CD14-positive monocyte (primary cell): ENCODE data around the gene MALAT1. TPM values are rescaled to one million over a fixed set of nuclear protein-coding genes. Genes with fewer than 3 reads are reported as not detected.

Experiments used
- DNase-seq, 3 donors: peaks; one replicate each; pipeline ENCODE4 v3.0.0-alpha.2; 2011 to 2022
- H2AFZ ChIP-seq: 2 replicates; pipeline ENCODE4 v1.6.0; 2012; ENCODE audit warnings: mild to moderate bottlenecking, low read depth, low read length, inconsistent platforms; ENCODE audit not compliant: insufficient read depth, poor library complexity, severe bottlenecking
- H3K27ac ChIP-seq, 2 donors: 1 replicate in 1 of 2; 2 replicates in 1 of 2; pipeline ENCODE4 v1.5.1; 2012 to 2013; ENCODE audit warnings: low read length in 2 of 2, control low read depth in 1 of 2, inconsistent platforms in 1 of 2, low read depth in 1 of 2, mild to moderate bottlenecking in 1 of 2
- H3K27me3 ChIP-seq, 2 donors: one replicate each; pipeline versions ENCODE4 v1.6.0 to v1.6.1; 2011 to 2013; ENCODE audit warnings: low read length in 2 of 2; ENCODE audit not compliant: control insufficient read depth in 2 of 2, insufficient read depth in 2 of 2
- H3K36me3 ChIP-seq, 2 donors: replicated peaks in 1 of 2; 1 replicate in 1 of 2; 2 replicates in 1 of 2; pipeline versions ENCODE4 v1.5.1 to v1.6.1; 2012 to 2013; ENCODE audit warnings: low read length in 2 of 2, control low read depth in 1 of 2, inconsistent platforms in 1 of 2, mild to moderate bottlenecking in 1 of 2; ENCODE audit not compliant: insufficient read depth in 2 of 2, control insufficient read depth in 1 of 2
- H3K4me1 ChIP-seq, 2 donors: 1 replicate in 1 of 2; 2 replicates in 1 of 2; pipeline versions ENCODE4 v1.5.1 to v1.6.1; 2012 to 2013; ENCODE audit warnings: low read length in 2 of 2, control low read depth in 1 of 2, inconsistent platforms in 1 of 2, mild to moderate bottlenecking in 1 of 2, moderate library complexity in 1 of 2; ENCODE audit not compliant: insufficient read depth in 2 of 2, control insufficient read depth in 1 of 2
- H3K4me2 ChIP-seq: replicated peaks from 2 replicates; pipeline ENCODE3; 2012; ENCODE audit warnings: low read length, moderate library complexity, mild to moderate bottlenecking; ENCODE audit not compliant: poor library complexity, severe bottlenecking; ENCODE audit errors: extremely low read depth
- H3K4me3 ChIP-seq, 3 experiments: fragments of 200-600 bp in 1 of 3; sonication (generic) in 1 of 3; replicated peaks in 1 of 3; 1 replicate in 2 of 3; 2 replicates in 1 of 3; pipeline ENCODE4 v1.5.1; 2011 to 2013; ENCODE audit warnings: low read length in 3 of 3, mild to moderate bottlenecking in 3 of 3, control low read depth in 2 of 3, low read depth in 2 of 3, inconsistent platforms in 1 of 3, moderate library complexity in 1 of 3
- H3K79me2 ChIP-seq: 2 replicates; pipeline ENCODE4 v1.6.0; 2012; ENCODE audit warnings: mild to moderate bottlenecking, control low read depth, inconsistent platforms, low read length, moderate library complexity; ENCODE audit not compliant: insufficient read depth
- H3K9ac ChIP-seq: 2 replicates; pipeline ENCODE4 v1.6.0; 2017; ENCODE audit warnings: low read length, mild to moderate bottlenecking; ENCODE audit not compliant: insufficient read depth, poor library complexity, severe bottlenecking
- H3K9me3 ChIP-seq, 2 donors: replicated peaks in 1 of 2; 1 replicate in 1 of 2; 2 replicates in 1 of 2; pipeline versions ENCODE4 v1.5.1 to v1.6.1; 2012 to 2013; ENCODE audit warnings: low read length in 2 of 2, control low read depth in 1 of 2; ENCODE audit not compliant: control insufficient read depth in 1 of 2, insufficient read depth in 1 of 2
- H4K20me1 ChIP-seq: 2 replicates; pipeline ENCODE4 v1.6.0; 2012; ENCODE audit warnings: mild to moderate bottlenecking, low read length, control low read depth, moderate library complexity; ENCODE audit not compliant: insufficient read depth
- H3K27ac Mint-ChIP-seq, 7 donors: one replicate each; pipeline ENCODE4 v1.8.0; 2020; ENCODE audit warnings: mild to moderate bottlenecking in 7 of 7, mixed read lengths in 7 of 7, moderate library complexity in 6 of 7, inconsistent platforms in 2 of 7
- H3K27me3 Mint-ChIP-seq, 3 donors: one replicate each; pipeline ENCODE4 v1.8.0; 2021 to 2022; ENCODE audit warnings: low read depth in 3 of 3, mild to moderate bottlenecking in 3 of 3, mixed read lengths in 3 of 3, moderate library complexity in 3 of 3, inconsistent platforms in 1 of 3
- H3K36me3 Mint-ChIP-seq, 2 donors: one replicate each; pipeline ENCODE4 v1.8.0; 2020; ENCODE audit warnings: mixed read lengths in 2 of 2, inconsistent platforms in 1 of 2, mild to moderate bottlenecking in 1 of 2
- H3K4me1 Mint-ChIP-seq: one replicate; pipeline ENCODE4 v1.8.0; 2020; ENCODE audit warnings: mild to moderate bottlenecking, mixed read lengths
- H3K4me3 Mint-ChIP-seq, 2 donors: one replicate each; pipeline ENCODE4 v1.8.0; 2020; ENCODE audit warnings: mild to moderate bottlenecking in 2 of 2, mixed read lengths in 2 of 2, moderate library complexity in 1 of 2
- H3K9me3 Mint-ChIP-seq, 7 donors: one replicate each; pipeline ENCODE4 v1.8.0; 2020 to 2022; ENCODE audit warnings: mixed read lengths in 7 of 7, mild to moderate bottlenecking in 6 of 7, moderate library complexity in 6 of 7, inconsistent platforms in 2 of 7
- CTCF ChIP-seq: fragments of 200-600 bp; IDR thresholded peaks from one replicate; pipeline ENCODE4 v1.8.0; 2022; ENCODE audit warnings: antibody characterized with exemption, mild to moderate bottlenecking
- WGBS: methylation state at CpG from one replicate; pipeline ENCODE4 v1.1.5; 2013; ENCODE audit warnings: missing lambda C conversion rate; ENCODE audit not compliant: insufficient coverage; 5-methylcytosine and 5-hydroxymethylcytosine counted together
- intact Hi-C, 2 donors: fragments of 100-400 bp; cut with micrococcal nuclease; formaldehyde crosslinking; loops; one replicate each; pipeline versions ENCODE4 v1.15.0 to v1.15.1; 2023
- polyA plus RNA-seq, 3 donors: library from polyadenylated mRNA; depleted of rRNA in 1 of 3; unstranded in 2 of 3; stranded (reverse) in 1 of 3; fragments of 300-500 nt in 2 of 3; fragments of >200 nt in 1 of 3; fragmentation: Illumina TruSeq in 2 of 3; gene quantifications; 1 replicate in 2 of 3; 2 replicates in 1 of 3; pipeline ENCODE4 v1.2.3, GENCODE V29; 2012 to 2021

The MALAT1 gene
- polyA plus RNA-seq, 3 donors, result 263 to 815 (median 554) TPM

- peak overlapping the region; percentile 92 to 93 for H3K4me3 Mint-ChIP-seq
- H3K9me3 ChIP-seq, result no peaks in the 10 kb centered on the region
- H3K4me3 ChIP-seq, result peak overlapping the region; percentile 37 to 76 (median 48)
- peaks cover 0 to 8% (median 0%) of the 10 kb centered on the region in 7 donors for H3K9me3 Mint-ChIP-seq
- intact Hi-C loops, result loop anchor here in 1 of 2 donors (2.0 kb wide), 1 partner anchor 16 kb away; no protein-coding TSS in a partner anchor
- H3K36me3 Mint-ChIP-seq, result peaks cover 0 to 4% of the 10 kb centered on the region in 2 donors
- TF ChIP-seq CTCF, result no peak
- H3K36me3 ChIP-seq, result no peaks in the 10 kb centered on the region
- H4K20me1 ChIP-seq, result peaks cover 26% of the 10 kb centered on the region
- H3K27me3 ChIP-seq, result no peaks in the 10 kb centered on the region
- H3K4me1 ChIP-seq, result peaks cover 33 to 35% of the 10 kb centered on the region in 2 donors
- no peaks in the 10 kb centered on the region for H3K79me2 ChIP-seq
- peak overlapping the region; percentile 87 for H3K4me2 ChIP-seq
- peak overlapping the region; percentile 54 to 77 for H3K27ac ChIP-seq
- WGBS, result under 1% methylated on average over 45 of the region's 47 CpGs
- peak overlapping the region; percentile 89 to 98 (median 95) for H3K27ac Mint-ChIP-seq
- DNase-seq, result peak; percentile 83 to 86 (median 85)
- H2AFZ ChIP-seq, result peak overlapping the region; percentile 42
- H3K4me1 Mint-ChIP-seq, result peaks cover 47% of the 10 kb centered on the region
- peaks cover 0 to 11% (median 2%) of the 10 kb centered on the region in 3 donors for H3K27me3 Mint-ChIP-seq
- peak overlapping the region; percentile 60 for H3K9ac ChIP-seq
Measured at GRCh38 chr11:65454696-65455456, 44.0 kb upstream of the MALAT1 start.

- Histone ChIP-seq H3K36me3 (no peaks in the 10 kb centered on the region), H3K9me3 (no peaks in the 10 kb centered on the region), H3K4me3 (no peak overlapping the region), H4K20me1 (peaks cover 26% of the 10 kb centered on the region), H3K79me2 (no peaks in the 10 kb centered on the region), H3K4me2 (no peak overlapping the region), H3K9ac (no peak overlapping the region), H3K27me3 (no peaks in the 10 kb centered on the region), H3K27ac (no peak overlapping the region), H2AFZ (no peak overlapping the region), H3K4me1 (peaks cover 33 to 35% of the 10 kb centered on the region in 2 donors)
- no peak overlapping the region for H3K27ac Mint-ChIP-seq
- H3K36me3 Mint-ChIP-seq, result peaks cover 0 to 4% of the 10 kb centered on the region in 2 donors
- no peak overlapping the region for H3K4me3 Mint-ChIP-seq
- peaks cover 50% of the 10 kb centered on the region for H3K4me1 Mint-ChIP-seq
- H3K9me3 Mint-ChIP-seq, result peaks cover 0 to 4% (median 0%) of the 10 kb centered on the region in 7 donors
- peaks cover 0 to 11% (median 0%) of the 10 kb centered on the region in 3 donors for H3K27me3 Mint-ChIP-seq
- DNase-seq, result no peak
- intact Hi-C loops, result no loop called here
- no peak for TF ChIP-seq CTCF
- WGBS, result no CpG with 5 or more reads among the region's 3 CpGs
Measured at GRCh38 chr11:65456418-65456817, 42.4 kb upstream of the MALAT1 start.
